Neutrophil (primary cell): Measurements from ENCODE around the gene AQP5.

Experiments used
- H3K27ac ChIP-seq: fragments of 200-600 bp; sonication (generic); 2 replicates; pipeline ENCODE4 v1.5.1; 2016; ENCODE audit warnings: mild to moderate bottlenecking, moderate library complexity
- H3K27me3 ChIP-seq: fragments of 200-600 bp; sonication (generic); 2 replicates; pipeline ENCODE4 v1.6.0; 2016; ENCODE audit warnings: mild to moderate bottlenecking
- H3K36me3 ChIP-seq: fragments of 200-600 bp; sonication (generic); 2 replicates; pipeline ENCODE4 v1.5.1; 2017
- H3K4me1 ChIP-seq, 2 experiments: fragments of 200-600 bp in 1 of 2; sonication (generic) in 1 of 2; 1 replicate in 1 of 2; 2 replicates in 1 of 2; pipeline versions ENCODE4 v1.5.1 to v1.6.1; 2013 to 2016; ENCODE audit warnings: low read depth in 1 of 2, low read length in 1 of 2, mild to moderate bottlenecking in 1 of 2, moderate library complexity in 1 of 2; ENCODE audit not compliant: control insufficient read depth in 1 of 2, insufficient read depth in 1 of 2
- H3K4me3 ChIP-seq, 2 experiments: fragments of 200-600 bp in 1 of 2; sonication (generic) in 1 of 2; 1 replicate in 1 of 2; 2 replicates in 1 of 2; pipeline ENCODE4 v1.5.1; 2013 to 2016; ENCODE audit warnings: low read depth in 1 of 2, low read length in 1 of 2, mild to moderate bottlenecking in 1 of 2, moderate library complexity in 1 of 2
- H3K9me3 ChIP-seq: fragments of 200-600 bp; sonication (generic); 2 replicates; pipeline ENCODE4 v1.5.1; 2016
- CTCF ChIP-seq: fragments of 200-600 bp; sonication (generic); IDR thresholded peaks from 2 replicates; pipeline ENCODE4 v1.5.1; 2016; ENCODE audit warnings: antibody characterized with exemption

The AQP5 gene

GRCh38 chr12:49934505-49934904 is 27.2 kb upstream of the AQP5 start:
- no peaks in the 10 kb centered on the region for H3K4me1 ChIP-seq
- TF ChIP-seq CTCF, result no peak
- H3K27ac ChIP-seq, result no peak overlapping the region
- H3K27me3 ChIP-seq, result peaks cover 30% of the 10 kb centered on the region
- H3K36me3 ChIP-seq, result no peaks in the 10 kb centered on the region
- H3K4me3 ChIP-seq, result no peak overlapping the region
- H3K9me3 ChIP-seq, result no peaks in the 10 kb centered on the region

- peaks cover 4 to 6% of the 10 kb centered on the region in 2 experiments for H3K4me1 ChIP-seq
- TF ChIP-seq CTCF, result no peak
- peaks cover 9% of the 10 kb centered on the region for H3K27me3 ChIP-seq
- H3K27ac ChIP-seq, result no peak overlapping the region
- H3K9me3 ChIP-seq, result no peaks in the 10 kb centered on the region
- H3K36me3 ChIP-seq, result no peaks in the 10 kb centered on the region
- no peak overlapping the region for H3K4me3 ChIP-seq
Observed at GRCh38 chr12:49936925-49937324, 24.7 kb upstream of the AQP5 start.

GRCh38 chr12:49937639-49938300 is 23.9 kb upstream of the AQP5 start:
- Histone ChIP-seq H3K36me3 (no peaks in the 10 kb centered on the region), H3K9me3 (no peaks in the 10 kb centered on the region), H3K4me1 (peaks cover 13 to 14% of the 10 kb centered on the region in 2 experiments), H3K4me3 (no peak overlapping the region), H3K27me3 (peaks cover 7% of the 10 kb centered on the region), H3K27ac (no peak overlapping the region)
- TF ChIP-seq CTCF, result no peak

- Histone ChIP-seq H3K9me3 (no peaks in the 10 kb centered on the region), H3K27me3 (peaks cover 7% of the 10 kb centered on the region), H3K36me3 (no peaks in the 10 kb centered on the region), H3K27ac (no peak overlapping the region), H3K4me1 (peaks cover 28 to 30% of the 10 kb centered on the region in 2 experiments), H3K4me3 (no peak overlapping the region)
- no peak for TF ChIP-seq CTCF
Observed at GRCh38 chr12:49939307-49939706, 22.4 kb upstream of the AQP5 start.

GRCh38 chr12:49939707-49940106 is 22.0 kb upstream of the AQP5 start:
- Histone ChIP-seq H3K4me1 (peaks cover 32 to 34% of the 10 kb centered on the region in 2 experiments), H3K4me3 (no peak overlapping the region), H3K27ac (no peak overlapping the region), H3K9me3 (no peaks in the 10 kb centered on the region), H3K36me3 (no peaks in the 10 kb centered on the region), H3K27me3 (peaks cover 7% of the 10 kb centered on the region)
- no peak for TF ChIP-seq CTCF
